HepG2 (cell line): ENCODE measurements around the gene P2RY6. TPM values are rescaled to one million over a fixed set of nuclear protein-coding genes. Genes with fewer than 3 reads are reported as not detected.

Experiments
- DNMT3B ChIP-seq: conservative IDR thresholded peaks from 2 replicates; pipeline ENCODE4 v1.6.1; 2016; ENCODE audit warnings: missing biosample characterization, control low read depth
- EZH2 ChIP-seq: conservative IDR thresholded peaks from 2 replicates; pipeline ENCODE4 v1.6.1; 2012; ENCODE audit warnings: mild to moderate bottlenecking, low read depth, low read length, moderate library complexity
- MTA1 ChIP-seq: sonication (generic); formaldehyde crosslinking; IDR thresholded peaks from 2 replicates; pipeline ENCODE4 v1.4.0; 2020; ENCODE audit warnings: missing genetic modification reagents, mild to moderate bottlenecking, borderline replicate concordance
- PBX2 ChIP-seq: IDR thresholded peaks from 2 replicates; pipeline ENCODE4 v1.6.1; 2016; ENCODE audit warnings: control low read depth
- SMC3 ChIP-seq: IDR thresholded peaks from 2 replicates; pipeline ENCODE4 v1.6.1; 2011; ENCODE audit warnings: low read length, improper control_type of control experiment
- SPEN ChIP-seq: sonication (generic); formaldehyde crosslinking; IDR thresholded peaks from 2 replicates; pipeline ENCODE4 v1.5.1; 2020; ENCODE audit warnings: low read depth, mild to moderate bottlenecking, missing genetic modification reagents
- SRY ChIP-seq: sonication (generic); formaldehyde crosslinking; IDR thresholded peaks from 2 replicates; pipeline ENCODE4 v1.8.0; 2022; ENCODE audit warnings: mild to moderate bottlenecking, missing genetic modification reagents
- TERF1 ChIP-seq: sonication (generic); formaldehyde crosslinking; IDR thresholded peaks from 2 replicates; pipeline ENCODE4 v1.8.0; 2022; ENCODE audit warnings: mild to moderate bottlenecking, missing genetic modification reagents, moderate library complexity
- THAP7 ChIP-seq: sonication (generic); formaldehyde crosslinking; IDR thresholded peaks from 2 replicates; pipeline ENCODE4 v1.8.1; 2023; ENCODE audit warnings: mild to moderate bottlenecking, missing genetic modification reagents
- XRCC5 ChIP-seq: fragments of 200-400 bp; formaldehyde crosslinking; optimal IDR thresholded peaks from 2 replicates; pipeline ENCODE3; 2017; ENCODE audit warnings: mild to moderate bottlenecking, low read length
- ZFP37 ChIP-seq: sonication (generic); formaldehyde crosslinking; IDR thresholded peaks from 2 replicates; pipeline ENCODE4 v1.4.0; 2020; ENCODE audit warnings: missing genetic modification reagents, borderline replicate concordance
- ZMYM3 ChIP-seq: sonication (generic); formaldehyde crosslinking; IDR thresholded peaks from 2 replicates; pipeline ENCODE4 v1.5.1; 2020; ENCODE audit warnings: mild to moderate bottlenecking, missing genetic modification reagents
- ZNF136 ChIP-seq: sonication (generic); formaldehyde crosslinking; IDR thresholded peaks from 2 replicates; pipeline ENCODE4 v1.8.1; 2022; ENCODE audit warnings: low read depth, mild to moderate bottlenecking, moderate library complexity, missing genetic modification reagents
- ZNF160 ChIP-seq: sonication (generic); formaldehyde crosslinking; IDR thresholded peaks from 2 replicates; pipeline ENCODE4 v1.8.0; 2022; ENCODE audit warnings: mild to moderate bottlenecking, inconsistent platforms, missing genetic modification reagents
- ZNF75D ChIP-seq: sonication (generic); formaldehyde crosslinking; IDR thresholded peaks from 2 replicates; pipeline ENCODE4 v1.8.1; 2023; ENCODE audit warnings: missing genetic modification reagents, mild to moderate bottlenecking, borderline replicate concordance
- ZNF879 ChIP-seq: sonication (generic); formaldehyde crosslinking; IDR thresholded peaks from 2 replicates; pipeline ENCODE4 v1.8.1; 2023; ENCODE audit warnings: missing genetic modification reagents
- polyA plus RNA-seq, 8 experiments: library from polyadenylated mRNA; depleted of rRNA in 3 of 8; stranded (reverse) in 7 of 8; unstranded in 1 of 8; fragments of >200 nt; fragmentation: Illumina TruSeq in 4 of 8; extraction: Trizol in 4 of 8; gene quantifications; 2 replicates each; pipeline versions ENCODE4 v1.2.1 to v1.2.3, GENCODE V29; 2011 to 2016; ENCODE audit warnings: low read depth in 4 of 8, missing spikeins in 1 of 8, mixed read lengths in 1 of 8; ENCODE audit not compliant: insufficient read depth in 1 of 8
- total RNA-seq, 5 experiments: library from RNA; depleted of rRNA; stranded (reverse); fragments of >200 nt; fragmentation: Illumina TruSeq; extraction: Trizol; gene quantifications; 2 replicates each; pipeline ENCODE4 v1.2.3, GENCODE V29; 2016; ENCODE audit warnings: low read depth in 1 of 5
- TF ChIP-seq, protein P1 (sequence below): sonication (generic); formaldehyde crosslinking; IDR thresholded peaks from 2 replicates; pipeline ENCODE4 v1.4.0; 2020; ENCODE audit warnings: missing genetic modification reagents, mild to moderate bottlenecking, borderline replicate concordance
- TF ChIP-seq, protein P2 (sequence below): sonication (generic); formaldehyde crosslinking; IDR thresholded peaks from 2 replicates; pipeline ENCODE4 v1.4.0; 2020; ENCODE audit warnings: missing genetic modification reagents

The P2RY6 gene
- total and polyA plus RNA-seq, 2 of the 13 experiments (the other 11 are each of a cell fraction or from before 2014, with no cell fraction given) = 0.09 to 0.29 TPM

DNA sequence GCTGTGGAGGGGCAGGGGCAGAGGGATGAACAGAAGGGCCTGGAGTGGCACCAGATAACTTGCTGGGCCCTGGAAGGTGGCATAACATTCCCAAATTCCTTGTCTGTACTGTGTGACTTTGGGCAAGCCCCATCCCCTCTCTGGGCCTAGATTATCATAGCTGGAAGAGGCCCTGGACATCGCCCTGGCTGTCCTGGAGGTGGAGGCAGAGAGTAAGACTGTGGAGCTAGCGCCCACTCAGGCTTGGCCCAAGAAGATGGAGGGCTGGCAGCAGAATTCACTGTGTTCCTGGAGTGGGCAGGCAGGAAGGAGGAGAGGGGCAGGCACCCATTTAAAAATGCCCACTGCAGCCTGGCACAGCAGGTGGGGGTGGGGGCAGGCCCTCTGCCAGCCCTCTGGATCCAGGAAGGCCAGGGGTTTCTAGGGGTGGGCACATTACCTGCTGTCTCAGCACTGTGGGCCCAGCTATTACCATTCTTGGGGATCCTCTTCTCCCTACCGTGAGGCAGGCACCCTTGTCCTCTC lies 58.5 kb downstream of the P2RY6 start (continued):
- TF ChIP-seq, protein P1, sequence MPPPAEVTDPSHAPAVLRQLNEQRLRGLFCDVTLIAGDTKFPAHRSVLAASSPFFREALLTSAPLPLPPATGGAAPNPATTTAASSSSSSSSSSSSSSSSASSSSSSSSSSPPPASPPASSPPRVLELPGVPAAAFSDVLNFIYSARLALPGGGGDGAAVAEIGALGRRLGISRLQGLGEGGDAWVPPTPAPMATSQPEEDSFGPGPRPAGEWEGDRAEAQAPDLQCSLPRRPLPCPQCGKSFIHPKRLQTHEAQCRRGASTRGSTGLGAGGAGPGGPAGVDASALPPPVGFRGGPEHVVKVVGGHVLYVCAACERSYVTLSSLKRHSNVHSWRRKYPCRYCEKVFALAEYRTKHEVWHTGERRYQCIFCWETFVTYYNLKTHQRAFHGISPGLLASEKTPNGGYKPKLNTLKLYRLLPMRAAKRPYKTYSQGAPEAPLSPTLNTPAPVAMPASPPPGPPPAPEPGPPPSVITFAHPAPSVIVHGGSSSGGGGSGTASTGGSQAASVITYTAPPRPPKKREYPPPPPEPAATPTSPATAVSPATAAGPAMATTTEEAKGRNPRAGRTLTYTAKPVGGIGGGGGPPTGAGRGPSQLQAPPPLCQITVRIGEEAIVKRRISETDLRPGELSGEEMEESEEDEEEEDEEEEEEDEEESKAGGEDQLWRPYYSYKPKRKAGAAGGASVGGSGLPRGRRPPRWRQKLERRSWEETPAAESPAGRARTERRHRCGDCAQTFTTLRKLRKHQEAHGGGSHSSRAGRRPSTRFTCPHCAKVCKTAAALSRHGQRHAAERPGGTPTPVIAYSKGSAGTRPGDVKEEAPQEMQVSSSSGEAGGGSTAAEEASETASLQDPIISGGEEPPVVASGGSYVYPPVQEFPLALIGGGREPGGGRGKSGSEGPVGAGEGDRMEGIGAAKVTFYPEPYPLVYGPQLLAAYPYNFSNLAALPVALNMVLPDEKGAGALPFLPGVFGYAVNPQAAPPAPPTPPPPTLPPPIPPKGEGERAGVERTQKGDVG (CRISPR knock-in tag) = no peak
- no peak for TF ChIP-seq SPEN (CRISPR knock-in tag)
- TF ChIP-seq, protein P2, sequence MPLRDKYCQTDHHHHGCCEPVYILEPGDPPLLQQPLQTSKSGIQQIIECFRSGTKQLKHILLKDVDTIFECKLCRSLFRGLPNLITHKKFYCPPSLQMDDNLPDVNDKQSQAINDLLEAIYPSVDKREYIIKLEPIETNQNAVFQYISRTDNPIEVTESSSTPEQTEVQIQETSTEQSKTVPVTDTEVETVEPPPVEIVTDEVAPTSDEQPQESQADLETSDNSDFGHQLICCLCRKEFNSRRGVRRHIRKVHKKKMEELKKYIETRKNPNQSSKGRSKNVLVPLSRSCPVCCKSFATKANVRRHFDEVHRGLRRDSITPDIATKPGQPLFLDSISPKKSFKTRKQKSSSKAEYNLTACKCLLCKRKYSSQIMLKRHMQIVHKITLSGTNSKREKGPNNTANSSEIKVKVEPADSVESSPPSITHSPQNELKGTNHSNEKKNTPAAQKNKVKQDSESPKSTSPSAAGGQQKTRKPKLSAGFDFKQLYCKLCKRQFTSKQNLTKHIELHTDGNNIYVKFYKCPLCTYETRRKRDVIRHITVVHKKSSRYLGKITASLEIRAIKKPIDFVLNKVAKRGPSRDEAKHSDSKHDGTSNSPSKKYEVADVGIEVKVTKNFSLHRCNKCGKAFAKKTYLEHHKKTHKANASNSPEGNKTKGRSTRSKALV (CRISPR knock-in tag) = no peak
- peak; percentile 33 for TF ChIP-seq SMC3
- TF ChIP-seq XRCC5 = peak; percentile 22
- no peak for TF ChIP-seq ZFP37 (CRISPR knock-in tag)
- no peak for TF ChIP-seq TERF1 (CRISPR knock-in tag)
- TF ChIP-seq ZMYM3 (CRISPR knock-in tag) = peak; percentile 97
- 0 out of 2 replicates have a peak, but pooled peaks have one; percentile 9 for TF ChIP-seq MTA1
- TF ChIP-seq ZNF136 (CRISPR knock-in tag) = no peak
- TF ChIP-seq THAP7 (CRISPR knock-in tag) = peak; percentile 81; the same call in 1 of the 2 replicates
- no peak for TF ChIP-seq DNMT3B (CRISPR knock-in tag)
- no peak for TF ChIP-seq SRY (CRISPR knock-in tag)
- no peak for TF ChIP-seq ZNF879 (CRISPR knock-in tag)
- no peak for TF ChIP-seq EZH2
- TF ChIP-seq ZNF160 (CRISPR knock-in tag) = no peak
- no peak for TF ChIP-seq ZNF75D
- TF ChIP-seq PBX2 (CRISPR knock-in tag) = no peak
